K562 (cell line): ENCODE results near the gene HOXC12. TPM values are rescaled to one million over a fixed set of nuclear protein-coding genes. Genes with fewer than 3 reads are reported as not detected.

Experiments used
- E4F1 ChIP-seq: fragments of 250-450 bp; sonication (Bioruptor Pico); IDR thresholded peaks from 2 replicates; pipeline ENCODE4 v1.5.0; 2021; ENCODE audit warnings: mild to moderate bottlenecking, borderline replicate concordance
- EHMT2 ChIP-seq: fragments of 450-650 bp; IDR thresholded peaks from 2 replicates; pipeline ENCODE4 v1.6.1; 2018; ENCODE audit warnings: antibody characterized with exemption
- HDAC6 ChIP-seq: IDR thresholded peaks from 2 replicates; pipeline ENCODE4 v1.6.1; 2012; ENCODE audit warnings: low read depth, mild to moderate bottlenecking, control low read depth, inconsistent platforms, low read length, moderate library complexity
- KDM4B ChIP-seq, 2 experiments: fragments of 450-650 bp in 1 of 2; sonication (generic) in 1 of 2; IDR thresholded peaks; 2 replicates each; pipeline ENCODE4 v1.6.1; 2016 to 2017; ENCODE audit warnings: borderline replicate concordance in 2 of 2, antibody characterized with exemption in 1 of 2, low read depth in 1 of 2, mild to moderate bottlenecking in 1 of 2
- PBX2 ChIP-seq, 2 experiments: IDR thresholded peaks in 1 of 2; conservative IDR thresholded peaks in 1 of 2; 2 replicates each; pipeline ENCODE4 v1.6.1; 2016; ENCODE audit warnings: low read depth in 2 of 2, mild to moderate bottlenecking in 1 of 2, missing compliant biosample characterization in 1 of 2, missing genetic modification characterization in 1 of 2, moderate library complexity in 1 of 2
- PKNOX1 ChIP-seq: fragments of 450-650 bp; IDR thresholded peaks from 2 replicates; pipeline ENCODE4 v1.6.1; 2016
- PRDM10 ChIP-seq: fragments of 450-650 bp; IDR thresholded peaks from 2 replicates; pipeline ENCODE4 v1.6.1; 2018; ENCODE audit not compliant: partially characterized antibody
- ZBTB2 ChIP-seq: fragments of 450-650 bp; IDR thresholded peaks from 2 replicates; pipeline ENCODE4 v1.6.1; 2016; ENCODE audit warnings: antibody characterized with exemption
- ZNF175 ChIP-seq: fragments of 200-800 bp; sonication (Bioruptor generic); IDR thresholded peaks from 2 replicates; pipeline ENCODE4 v1.6.1; 2016; ENCODE audit warnings: low read depth, mild to moderate bottlenecking, missing genetic modification characterization, missing compliant biosample characterization
- polyA plus RNA-seq, 8 experiments: library from polyadenylated mRNA; depleted of rRNA in 4 of 8; stranded (reverse) in 5 of 8; unstranded in 3 of 8; fragments of >200 nt; fragmentation: Nextera tagmentation in 2 of 8; fragmentation: Illumina TruSeq in 1 of 8; extraction: Ambion mirVana in 2 of 8; extraction: Trizol in 1 of 8; gene quantifications; 2 replicates each; pipeline versions ENCODE4 v1.2.1 to v1.2.3, GENCODE V29; 2011 to 2014; ENCODE audit warnings: inconsistent platforms in 1 of 8, missing spikeins in 1 of 8
- total RNA-seq, 7 experiments: library from RNA; depleted of rRNA in 6 of 7; stranded (reverse); fragments of >200 nt in 6 of 7; fragmentation: Illumina TruSeq in 2 of 7; extraction: Trizol in 2 of 7; gene quantifications; 2 replicates each; pipeline versions ENCODE4 v1.2.1 to v1.2.3, GENCODE V29; 2011 to 2021; ENCODE audit warnings: low replicate concordance in 1 of 7

HOXC12 gene
- total and polyA plus RNA-seq, 9 of the 15 experiments (the other 6 are each of a cell fraction or from before 2014, with no cell fraction given), result 0.04 to 0.36 (median 0.11) TPM; not detected in 1

- TF ChIP-seq PBX2 (CRISPR knock-in tag; IDR thresholded peaks at IDR 0.05; ENCODE audit: low read depth) (no peak), PBX2 (tag; conservative IDR thresholded peaks at IDR 0.05; ENCODE audit: low read depth) (no peak), PRDM10 (peak; percentile 89), ZBTB2 (no peak), PKNOX1 (no peak), HDAC6 (no peak), ZNF175 (no peak), E4F1 (no peak), EHMT2 (no peak), KDM4B (IDR thresholded peaks at IDR 0.05; ENCODE audit: borderline replicate concordance in 2 of 2, low read depth in 1 of 2) (0 out of 4 replicates have a peak, but pooled peaks of 1 of the 2 experiments have one; percentile 65)
Observed at GRCh38 chr12:54005853-54006558, 51.3 kb downstream of the HOXC12 start (continued).
